ENCODE results near the gene TKTL1.
"Not testable (repeated sequence)": the region's sequence is repeated elsewhere in the genome, so short reads cannot be mapped to it uniquely, and the experiment has no call there.

- TF ChIP-seq POLR2A, CTCF (IDR thresholded peaks at IDR 0.05): not testable (repeated sequence)
These were observed 36.9 kb upstream of the TKTL1 start for GRCh38 chrX:154258711-154259110.

Measured in testis (tissue), 2 donors.